Osteocyte (in vitro differentiated cells): ENCODE measurements around the gene LUC7L. TPM values are rescaled to one million over a fixed set of nuclear protein-coding genes. Genes with fewer than 3 reads are reported as not detected.
"Not testable (repeated sequence)": the region's sequence is repeated elsewhere in the genome, so short reads cannot be mapped to it uniquely, and the experiment has no call there.

ENCODE experiments used
- DNase-seq: peaks from one replicate; pipeline ENCODE4 v3.0.0; 2021; ENCODE audit warnings: mixed read lengths; ENCODE audit not compliant: unreplicated experiment; ENCODE audit errors: extremely low spot score
- H3K27ac Mint-ChIP-seq: one replicate; pipeline ENCODE4 v1.8.0; 2021; ENCODE audit warnings: mild to moderate bottlenecking, mixed read lengths; ENCODE audit not compliant: unreplicated experiment
- H3K27me3 Mint-ChIP-seq: one replicate; pipeline ENCODE4 v1.8.0; 2021; ENCODE audit warnings: mixed read lengths; ENCODE audit not compliant: unreplicated experiment
- H3K36me3 Mint-ChIP-seq: one replicate; pipeline ENCODE4 v1.8.0; 2021; ENCODE audit warnings: mixed read lengths; ENCODE audit not compliant: unreplicated experiment
- H3K4me1 Mint-ChIP-seq: one replicate; pipeline ENCODE4 v1.8.0; 2021; ENCODE audit warnings: mixed read lengths; ENCODE audit not compliant: unreplicated experiment
- H3K4me3 Mint-ChIP-seq: one replicate; pipeline ENCODE4 v1.8.0; 2021; ENCODE audit warnings: mild to moderate bottlenecking, moderate library complexity, mixed read lengths; ENCODE audit not compliant: unreplicated experiment
- H3K9me3 Mint-ChIP-seq: one replicate; pipeline ENCODE4 v1.8.0; 2021; ENCODE audit warnings: mixed read lengths; ENCODE audit not compliant: unreplicated experiment
- CTCF ChIP-seq: fragments of 200-600 bp; sonication (generic); IDR thresholded peaks from 2 replicates; pipeline ENCODE4 v1.5.0; 2021; ENCODE audit warnings: antibody characterized with exemption, mild to moderate bottlenecking, moderate library complexity
- total RNA-seq: library from RNA; stranded (reverse); gene quantifications from 2 replicates; pipeline ENCODE4 v1.2.1, GENCODE V29; 2021

Gene LUC7L
- total RNA-seq, 1 donor from 2014 or later: 104 TPM

- H3K4me3 Mint-ChIP-seq: no peak overlapping the region
- no peak for DNase-seq
- H3K27me3 Mint-ChIP-seq: no peaks in the 10 kb centered on the region
- no peak for TF ChIP-seq CTCF
- H3K9me3 Mint-ChIP-seq: no peaks in the 10 kb centered on the region
- peaks cover 11% of the 10 kb centered on the region for H3K4me1 Mint-ChIP-seq
- peak overlapping the region; percentile 8 for H3K27ac Mint-ChIP-seq
- no peaks in the 10 kb centered on the region for H3K36me3 Mint-ChIP-seq
Observed at GRCh38 chr16:239948-240277, 10.7 kb upstream of the LUC7L start.

GRCh38 chr16:234468-235305, 5.4 kb upstream of the LUC7L start, which contains the start of gene FAM234A:
Gene FAM234A, plus strand, starts transcription at chr16:234821. Its CDS starts 19,593 bp downstream, at chr16:254414.
- Mint-ChIP-seq H3K27ac (peak within 1 kb of the TSS; percentile 99), H3K4me3 (peak within 1 kb of the TSS; percentile 100), H3K27me3 (no peaks in the 10 kb centered on the region), H3K9me3 (no peaks in the 10 kb centered on the region), H3K36me3 (no peaks in the 10 kb centered on the region), H3K4me1 (peaks cover 7% of the 10 kb centered on the region)
- peak; percentile 97 for DNase-seq
- peak; percentile 54 for TF ChIP-seq CTCF

DNA sequence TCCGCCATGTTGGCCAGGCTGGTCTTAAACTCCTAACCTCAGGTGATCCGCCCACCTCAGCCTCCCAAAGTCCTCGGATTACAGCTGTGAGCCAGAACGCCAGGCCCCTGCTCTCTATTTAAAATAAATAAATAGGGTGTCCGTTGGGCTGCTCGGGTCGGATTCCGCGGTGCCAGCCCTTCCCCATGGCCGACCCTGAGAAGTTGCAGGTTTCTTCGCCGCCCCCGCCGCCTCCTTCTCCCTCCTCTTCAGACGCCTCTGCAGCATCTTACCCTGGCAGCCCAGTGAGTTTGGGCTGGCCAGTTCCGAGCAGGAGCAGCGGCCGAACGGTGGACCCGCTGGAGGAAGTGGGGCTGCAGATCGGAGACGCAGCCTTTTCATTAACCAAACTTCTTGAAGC, 1.7 kb upstream of the LUC7L start:
- DNase-seq: no peak
- Mint-ChIP-seq H3K36me3 (peaks cover 15% of the 10 kb centered on the region), H3K27ac (no peak overlapping the region), H3K27me3 (no peaks in the 10 kb centered on the region), H3K4me3 (no peak overlapping the region), H3K9me3 (no peaks in the 10 kb centered on the region), H3K4me1 (peaks cover 32% of the 10 kb centered on the region)
- no peak for TF ChIP-seq CTCF

GRCh38 chr16:230351-230750, 1.1 kb upstream of the LUC7L start:
- not testable (repeated sequence) for H3K27ac Mint-ChIP-seq, H3K9me3 Mint-ChIP-seq, H3K27me3 Mint-ChIP-seq, DNase-seq, H3K4me3 Mint-ChIP-seq
- Mint-ChIP-seq H3K4me1 (peaks cover 29% of the 10 kb centered on the region), H3K36me3 (peaks cover 19% of the 10 kb centered on the region)

DNA sequence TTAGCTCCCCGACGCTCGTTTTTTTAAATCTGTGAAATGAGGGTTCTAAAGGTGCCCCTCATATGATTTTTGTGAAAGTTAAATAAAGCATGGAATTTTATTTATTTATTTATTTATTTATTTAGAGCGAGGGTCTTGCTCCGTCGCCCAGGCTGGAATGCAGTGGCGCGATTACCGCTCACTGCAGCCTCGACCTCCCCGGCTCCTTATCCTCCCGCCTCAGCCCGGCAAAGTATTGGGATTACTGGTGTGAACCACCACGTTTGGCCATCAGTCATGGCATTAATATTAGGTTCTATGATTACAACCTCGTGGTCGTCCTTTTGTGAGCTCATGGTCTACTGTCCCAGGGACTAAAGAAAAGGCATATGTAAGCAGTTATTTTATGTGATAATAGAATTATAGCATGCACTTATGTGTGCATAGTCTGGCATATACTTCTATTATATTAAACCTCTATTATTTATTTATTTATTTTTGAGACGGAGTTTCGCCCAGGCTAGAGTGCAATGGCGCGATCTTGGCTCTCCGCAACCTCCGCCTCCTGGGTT, 557 bp upstream of the LUC7L start:
- Mint-ChIP-seq H3K27ac (peak overlapping the region; percentile 23), H3K4me3 (peak overlapping the region; percentile 55), H3K9me3 (no peaks in the 10 kb centered on the region), H3K27me3 (no peaks in the 10 kb centered on the region), H3K4me1 (peaks cover 26% of the 10 kb centered on the region), H3K36me3 (peaks cover 19% of the 10 kb centered on the region)
- TF ChIP-seq CTCF: no peak
- no peak for DNase-seq
